Dedifferentiated amniotic fluid mesenchymal stem cell (primary cell): ENCODE results near the gene CRISP1.
"Not testable (repeated sequence)": the region's sequence is repeated elsewhere in the genome, so short reads cannot be mapped to it uniquely, and the experiment has no call there.

Source experiments
- DNase-seq: peaks from one replicate; pipeline ENCODE4 v3.0.0-alpha.2; 2016; ENCODE audit errors: extremely low spot score

Gene CRISP1

GRCh38 chr6:49866485-49866943 is at the start of gene CRISP1:
CRISP1 (minus strand) TSS chr6:49866535; CDS start chr6:49857400, 9,135 bp downstream.
- DNase-seq, result no peak

GRCh38 chr6:49915035-49915434 is 48.7 kb upstream of the CRISP1 start:
- DNase-seq, result no peak

- DNase-seq, result no peak
Observed at GRCh38 chr6:49913636-49914375, 47.5 kb upstream of the CRISP1 start.

GRCh38 chr6:49912196-49912595 is 45.9 kb upstream of the CRISP1 start:
- no peak for DNase-seq

- no peak for DNase-seq
Observed at GRCh38 chr6:49911252-49911651, 44.9 kb upstream of the CRISP1 start.

- no peak for DNase-seq
Observed at GRCh38 chr6:49909563-49909962, 43.2 kb upstream of the CRISP1 start.

GRCh38 chr6:49906526-49906925 is 40.2 kb upstream of the CRISP1 start:
- no peak for DNase-seq

- DNase-seq, result no peak
Observed at GRCh38 chr6:49905296-49905695, 39.0 kb upstream of the CRISP1 start.

GRCh38 chr6:49902856-49903255 is 36.5 kb upstream of the CRISP1 start:
- DNase-seq, result no peak

- DNase-seq, result no peak
Observed at GRCh38 chr6:49898904-49899566, 32.7 kb upstream of the CRISP1 start.

- DNase-seq, result not testable (repeated sequence)
Observed at GRCh38 chr6:49895553-49895952, 29.2 kb upstream of the CRISP1 start.

GRCh38 chr6:49892280-49892679 is 25.9 kb upstream of the CRISP1 start:
- no peak for DNase-seq

GRCh38 chr6:49890988-49891387 is 24.7 kb upstream of the CRISP1 start:
- DNase-seq, result no peak

- DNase-seq, result no peak
Observed at GRCh38 chr6:49888742-49889431, 22.6 kb upstream of the CRISP1 start.

- no peak for DNase-seq
Observed at GRCh38 chr6:49868951-49869529, 2.7 kb upstream of the CRISP1 start.

- DNase-seq, result no peak
Observed at GRCh38 chr6:49856282-49856681, 10.1 kb downstream of the CRISP1 start.

GRCh38 chr6:49855221-49855620 is 11.1 kb downstream of the CRISP1 start:
- no peak for DNase-seq

- DNase-seq, result no peak
Observed at GRCh38 chr6:49852975-49853374, 13.4 kb downstream of the CRISP1 start.

- peak; percentile 60 for DNase-seq
Observed at GRCh38 chr6:49849213-49849907, 17.0 kb downstream of the CRISP1 start.

- no peak for DNase-seq
Observed at GRCh38 chr6:49847673-49848072, 18.7 kb downstream of the CRISP1 start.

GRCh38 chr6:49847014-49847413 is 19.3 kb downstream of the CRISP1 start:
- DNase-seq, result no peak

GRCh38 chr6:49841424-49841823 is 24.9 kb downstream of the CRISP1 start:
- DNase-seq, result no peak
